Cardiac muscle cell (in vitro differentiated cells and primary cell): ENCODE results near the gene GAB2. TPM values are rescaled to one million over a fixed set of nuclear protein-coding genes. Genes with fewer than 3 reads are reported as not detected.

Source experiments
- DNase-seq, 2 donors: peaks; one replicate each; pipeline versions ENCODE4 v3.0.0 to v3.0.0-alpha.2; 2010 to 2017; ENCODE audit warnings: low read depth in 1 of 2, low spot score in 1 of 2
- H3K27ac ChIP-seq: fragments of 200-600 bp; sonication (generic); 2 replicates; pipeline ENCODE4 v1.5.1; 2016
- H3K27me3 ChIP-seq: fragments of 200-600 bp; sonication (generic); 2 replicates; pipeline ENCODE4 v1.6.0; 2016; ENCODE audit warnings: control low read depth
- H3K36me3 ChIP-seq: fragments of 200-600 bp; sonication (generic); 2 replicates; pipeline ENCODE4 v1.5.1; 2016; ENCODE audit warnings: control low read depth
- H3K4me1 ChIP-seq: fragments of 200-600 bp; sonication (generic); 2 replicates; pipeline ENCODE4 v1.8.1; 2017; ENCODE audit warnings: low read depth, mild to moderate bottlenecking, mixed run types
- H3K4me3 ChIP-seq: fragments of 200-600 bp; sonication (generic); 2 replicates; pipeline ENCODE4 v1.5.1; 2016; ENCODE audit warnings: mild to moderate bottlenecking
- H3K9me3 ChIP-seq: fragments of 200-600 bp; sonication (generic); 2 replicates; pipeline ENCODE4 v1.5.1; 2017; ENCODE audit warnings: low read depth, mild to moderate bottlenecking, control low read depth
- CTCF ChIP-seq: IDR thresholded peaks from 2 replicates; pipeline ENCODE4 v1.5.1; 2012; ENCODE audit warnings: low read depth, mild to moderate bottlenecking, low read length
- polyA plus RNA-seq: library from polyadenylated mRNA; unstranded; fragments of >200 nt; fragmentation: Nextera tagmentation; extraction: Ambion mirVana; gene quantifications from 2 replicates; pipeline ENCODE4 v1.2.1, GENCODE V29; 2016
- total RNA-seq: library from RNA; depleted of rRNA; stranded (reverse); fragments of >200 nt; gene quantifications from 2 replicates; pipeline ENCODE4 v1.2.3, GENCODE V29; 2016

The GAB2 gene
- total and polyA plus RNA-seq, 2 experiments from 2014 or later = 5.3 to 18.0 TPM

GRCh38 chr11:78170874-78171549 is 246.6 kb downstream of the GAB2 start:
- Histone ChIP-seq H3K4me1 (peaks cover 36% of the 10 kb centered on the region), H3K9me3 (no peaks in the 10 kb centered on the region), H3K36me3 (peaks cover 4% of the 10 kb centered on the region), H3K27me3 (no peaks in the 10 kb centered on the region), H3K27ac (peak overlapping the region; percentile 91), H3K4me3 (no peak overlapping the region)
- TF ChIP-seq CTCF = no peak
- no peak for DNase-seq

- Histone ChIP-seq H3K4me3 (no peak overlapping the region), H3K27ac (peak overlapping the region; percentile 91), H3K4me1 (peaks cover 36% of the 10 kb centered on the region), H3K9me3 (no peaks in the 10 kb centered on the region), H3K27me3 (no peaks in the 10 kb centered on the region), H3K36me3 (peaks cover 4% of the 10 kb centered on the region)
- TF ChIP-seq CTCF = no peak
- DNase-seq = no peak
These were observed 247.2 kb downstream of the GAB2 start for GRCh38 chr11:78170413-78170812.

GRCh38 chr11:78168539-78169477 is 248.8 kb downstream of the GAB2 start:
- Histone ChIP-seq H3K36me3 (peaks cover 3% of the 10 kb centered on the region), H3K4me3 (no peak overlapping the region), H3K9me3 (no peaks in the 10 kb centered on the region), H3K27me3 (no peaks in the 10 kb centered on the region), H3K4me1 (peaks cover 40% of the 10 kb centered on the region), H3K27ac (peak overlapping the region; percentile 91)
- no peak for TF ChIP-seq CTCF
- DNase-seq = peak; percentile 82 to 96

- DNase-seq = peak; percentile 58 to 66
- Histone ChIP-seq H3K4me1 (peaks cover 51% of the 10 kb centered on the region), H3K4me3 (no peak overlapping the region), H3K36me3 (no peaks in the 10 kb centered on the region), H3K9me3 (no peaks in the 10 kb centered on the region), H3K27me3 (no peaks in the 10 kb centered on the region), H3K27ac (peak overlapping the region; percentile 91)
- TF ChIP-seq CTCF = no peak
These were observed 250.7 kb downstream of the GAB2 start for GRCh38 chr11:78166855-78167469.

Other genes with a start within 250 kb of the GAB2 start
- gene KCTD21, start 229.2 kb downstream of the GAB2 start, total RNA-seq = 8.6 and 15.8 TPM in 2 replicates
- 4.8 and 5.8 TPM in 2 replicates for gene KCTD21, start 229.2 kb downstream of the GAB2 start, polyA plus RNA-seq
- 25.1 and 35.0 TPM in 2 replicates for gene USP35, start 228.9 kb downstream of the GAB2 start, total RNA-seq
- gene USP35, start 228.9 kb downstream of the GAB2 start, polyA plus RNA-seq = 11.1 and 13.3 TPM in 2 replicates
- 22.2 and 27.2 TPM in 2 replicates for gene NARS2, start 157.0 kb upstream of the GAB2 start, total RNA-seq
- gene NARS2, start 157.0 kb upstream of the GAB2 start, polyA plus RNA-seq = 40.5 and 45.6 TPM in 2 replicates